LHCN-M2 (cell line): ENCODE measurements around the gene NFIC. TPM values are rescaled to one million over a fixed set of nuclear protein-coding genes. Genes with fewer than 3 reads are reported as not detected.
"Not testable (repeated sequence)": the region's sequence is repeated elsewhere in the genome, so short reads cannot be mapped to it uniquely, and the experiment has no call there.

Experiments
- DNase-seq: peaks from one replicate; pipeline ENCODE4 v3.0.0-alpha.2; 2012; ENCODE audit warnings: low read depth
- total RNA-seq: library from RNA; depleted of rRNA; stranded (reverse); fragments of >200 nt; gene quantifications from 2 replicates; pipeline ENCODE4 v1.2.3, GENCODE V29; 2014

Gene NFIC
- total RNA-seq, 1 experiment from 2014 or later: 61.3 TPM

GRCh38 chr19:3451451-3451866, 85.1 kb downstream of the NFIC start:
- no peak for DNase-seq

GRCh38 chr19:3452171-3452941, 86.0 kb downstream of the NFIC start:
- DNase-seq: no peak

- DNase-seq: not testable (repeated sequence)
Observed at GRCh38 chr19:3452942-3453214, 86.5 kb downstream of the NFIC start.

- no peak for DNase-seq
Observed at GRCh38 chr19:3453840-3454239, 87.5 kb downstream of the NFIC start.

- DNase-seq: no peak
Observed at GRCh38 chr19:3454656-3455392, 88.4 kb downstream of the NFIC start.

- DNase-seq: no peak
Observed at GRCh38 chr19:3455393-3455955, 89.1 kb downstream of the NFIC start.

GRCh38 chr19:3455960-3456601, 89.7 kb downstream of the NFIC start:
- DNase-seq: no peak

- no peak for DNase-seq
Observed at GRCh38 chr19:3456925-3457527, 90.6 kb downstream of the NFIC start.

- no peak for DNase-seq
Observed at GRCh38 chr19:3457528-3458228, 91.3 kb downstream of the NFIC start.

- DNase-seq: no peak
Observed at GRCh38 chr19:3458229-3459088, 92.1 kb downstream of the NFIC start.

GRCh38 chr19:3459089-3459881, 92.9 kb downstream of the NFIC start:
- peak; percentile 55 for DNase-seq

GRCh38 chr19:3459965-3460582, 93.7 kb downstream of the NFIC start:
- DNase-seq: no peak

- DNase-seq: no peak
Observed at GRCh38 chr19:3462991-3463713, 96.8 kb downstream of the NFIC start.

GRCh38 chr19:3463714-3464586, 97.6 kb downstream of the NFIC start:
- no peak for DNase-seq

GRCh38 chr19:3464587-3465235, 98.3 kb downstream of the NFIC start:
- DNase-seq: no peak

GRCh38 chr19:3465552-3465951, 99.2 kb downstream of the NFIC start:
- no peak for DNase-seq

- no peak for DNase-seq
Observed at GRCh38 chr19:3466635-3467034, 100.3 kb downstream of the NFIC start.
